Measurements from ENCODE around the gene ATP9B. TPM values are rescaled to one million over a fixed set of nuclear protein-coding genes. Genes with fewer than 3 reads are reported as not detected.

The ATP9B gene
- total RNA-seq, 1 experiment from 2014 or later: 15.6 TPM

DNA sequence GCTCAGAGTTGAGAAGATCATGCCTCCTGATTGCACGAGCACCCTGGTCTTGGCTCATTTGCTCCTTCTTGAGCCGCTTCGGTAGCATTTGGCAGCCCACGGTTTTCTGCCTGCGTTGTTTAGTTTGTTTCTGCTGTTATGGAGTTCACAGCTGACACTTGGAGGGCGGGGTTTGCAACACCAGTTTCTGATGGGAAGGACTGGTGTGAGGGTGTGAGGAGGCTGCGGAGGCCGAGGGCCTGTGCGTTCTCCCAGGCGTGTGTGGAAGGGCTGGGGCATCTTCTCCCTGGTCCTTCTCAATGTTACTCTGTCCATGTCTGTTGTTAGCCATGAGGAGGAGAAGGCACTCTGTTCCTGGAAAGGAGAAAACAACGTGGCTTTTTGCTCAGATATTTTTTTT, 349.4 kb downstream of the ATP9B start:
- no peaks in the 10 kb centered on the region for H3K27me3 ChIP-seq (ENCODE audit: low read length)
- no peak overlapping the region for H3K9ac ChIP-seq (ENCODE audit: low read length)
- H3K4me3 ChIP-seq (ENCODE audit: low read length): no peak overlapping the region
- no peak overlapping the region for H2AFZ ChIP-seq (ENCODE audit: low read length)
- ATAC-seq (no peak), DNase-seq (no peak)
- no peaks in the 10 kb centered on the region for H4K20me1 ChIP-seq (ENCODE audit: low read length)
- H3K79me2 ChIP-seq (ENCODE audit: low read length): no peaks in the 10 kb centered on the region
- CTCF ChIA-PET: no interaction called here
- H3K4me1 ChIP-seq (ENCODE audit: insufficient read depth, low read length): no peaks in the 10 kb centered on the region
- TF ChIP-seq, protein P1, sequence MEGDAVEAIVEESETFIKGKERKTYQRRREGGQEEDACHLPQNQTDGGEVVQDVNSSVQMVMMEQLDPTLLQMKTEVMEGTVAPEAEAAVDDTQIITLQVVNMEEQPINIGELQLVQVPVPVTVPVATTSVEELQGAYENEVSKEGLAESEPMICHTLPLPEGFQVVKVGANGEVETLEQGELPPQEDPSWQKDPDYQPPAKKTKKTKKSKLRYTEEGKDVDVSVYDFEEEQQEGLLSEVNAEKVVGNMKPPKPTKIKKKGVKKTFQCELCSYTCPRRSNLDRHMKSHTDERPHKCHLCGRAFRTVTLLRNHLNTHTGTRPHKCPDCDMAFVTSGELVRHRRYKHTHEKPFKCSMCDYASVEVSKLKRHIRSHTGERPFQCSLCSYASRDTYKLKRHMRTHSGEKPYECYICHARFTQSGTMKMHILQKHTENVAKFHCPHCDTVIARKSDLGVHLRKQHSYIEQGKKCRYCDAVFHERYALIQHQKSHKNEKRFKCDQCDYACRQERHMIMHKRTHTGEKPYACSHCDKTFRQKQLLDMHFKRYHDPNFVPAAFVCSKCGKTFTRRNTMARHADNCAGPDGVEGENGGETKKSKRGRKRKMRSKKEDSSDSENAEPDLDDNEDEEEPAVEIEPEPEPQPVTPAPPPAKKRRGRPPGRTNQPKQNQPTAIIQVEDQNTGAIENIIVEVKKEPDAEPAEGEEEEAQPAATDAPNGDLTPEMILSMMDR (conservative IDR thresholded peaks at IDR 0.05; ENCODE audit: low read depth, low read length): no peak
- TF ChIP-seq EZH2phosphoT487 (IDR thresholded peaks at IDR 0.05; ENCODE audit: borderline replicate concordance, low read length) (no peak), EZH2 (IDR thresholded peaks at IDR 0.05; ENCODE audit: low read length, unreplicated experiment) (no peak)
- no peaks in the 10 kb centered on the region for H3K36me3 ChIP-seq (ENCODE audit: low read depth, low read length)
- no peaks in the 10 kb centered on the region for H3K9me3 ChIP-seq (ENCODE audit: low read length)
- H3K4me2 ChIP-seq (ENCODE audit: low read length): no peak overlapping the region
- intact Hi-C loops (cut with micrococcal nuclease): no loop called here
- H3K27ac ChIP-seq (ENCODE audit: low read length): no peak overlapping the region
- no peaks in the 10 kb centered on the region for H3K9me2 ChIP-seq (replicated peaks; ENCODE audit: low read length)
- BruUV-seq (replicated peaks): no TSS peak
- H3F3A ChIP-seq (ENCODE audit: low read length, unreplicated experiment): no peaks in the 10 kb centered on the region
- POLR2A ChIA-PET (ENCODE audit: unreplicated experiment): no interaction called here

GRCh38 chr18:79420033-79420745, 351.0 kb downstream of the ATP9B start:
- Histone ChIP-seq H3K4me3 (ENCODE audit: low read length) (no peak overlapping the region), H2AFZ (ENCODE audit: low read length) (no peak overlapping the region), H3K4me1 (ENCODE audit: insufficient read depth, low read length) (no peaks in the 10 kb centered on the region), H3F3A (ENCODE audit: low read length, unreplicated experiment) (no peaks in the 10 kb centered on the region), H3K4me2 (ENCODE audit: low read length) (no peak overlapping the region), H3K9me2 (replicated peaks; ENCODE audit: low read length) (no peaks in the 10 kb centered on the region), H3K9me3 (ENCODE audit: low read length) (no peaks in the 10 kb centered on the region), H3K36me3 (ENCODE audit: low read depth, low read length) (no peaks in the 10 kb centered on the region), H4K20me1 (ENCODE audit: low read length) (no peaks in the 10 kb centered on the region), H3K79me2 (ENCODE audit: low read length) (no peaks in the 10 kb centered on the region), H3K9ac (ENCODE audit: low read length) (no peak overlapping the region), H3K27me3 (ENCODE audit: low read length) (no peaks in the 10 kb centered on the region), H3K27ac (ENCODE audit: low read length) (no peak overlapping the region)
- ChIA-PET POLR2A (ENCODE audit: unreplicated experiment) (no interaction called here), CTCF (no interaction called here)
- no TSS peak for BruUV-seq (replicated peaks)
- intact Hi-C loops (cut with micrococcal nuclease): no loop called here
- ATAC-seq: no peak
- DNase-seq: no peak
- TF ChIP-seq EZH2phosphoT487 (IDR thresholded peaks at IDR 0.05; ENCODE audit: borderline replicate concordance, low read length): no peak
- no peak for TF ChIP-seq EZH2 (IDR thresholded peaks at IDR 0.05; ENCODE audit: low read length, unreplicated experiment)
- TF ChIP-seq, protein P1 (conservative IDR thresholded peaks at IDR 0.05; ENCODE audit: low read depth, low read length): no peak

DNA sequence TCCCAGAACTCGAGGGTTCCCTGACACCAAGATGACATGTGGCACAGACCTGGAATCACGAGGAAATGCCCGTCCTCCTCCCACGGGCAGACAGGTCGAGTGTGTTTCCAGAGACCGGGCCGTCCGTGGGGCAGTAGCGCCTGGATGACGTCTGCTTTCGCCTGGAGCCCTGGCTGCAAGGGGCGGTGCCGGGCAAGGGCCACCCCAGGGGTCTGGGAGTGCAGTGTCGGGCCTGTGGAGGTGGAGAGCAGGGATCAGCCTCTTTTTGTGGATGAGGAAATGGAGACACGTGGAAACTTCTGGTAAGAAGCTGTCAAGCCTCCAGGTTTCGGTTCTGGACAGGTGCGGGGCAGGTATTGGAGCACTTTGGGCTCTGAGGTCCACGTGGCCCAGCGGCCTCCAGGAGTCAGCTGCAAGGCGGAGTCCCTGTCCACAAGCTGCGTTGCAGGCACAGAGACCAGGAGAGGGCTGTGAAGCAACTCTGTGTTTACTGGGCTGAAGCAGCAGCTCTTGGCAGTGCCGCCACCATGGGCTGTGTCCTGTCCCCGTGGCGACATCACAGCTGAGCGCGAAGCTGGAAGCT, 352.2 kb downstream of the ATP9B start:
- intact Hi-C loops (cut with micrococcal nuclease): no loop called here
- Histone ChIP-seq H3F3A (ENCODE audit: low read length, unreplicated experiment) (no peaks in the 10 kb centered on the region), H3K36me3 (ENCODE audit: low read depth, low read length) (no peaks in the 10 kb centered on the region), H3K9me3 (ENCODE audit: low read length) (no peaks in the 10 kb centered on the region), H3K4me2 (ENCODE audit: low read length) (no peak overlapping the region), H3K9me2 (replicated peaks; ENCODE audit: low read length) (no peaks in the 10 kb centered on the region), H2AFZ (ENCODE audit: low read length) (no peak overlapping the region), H3K4me3 (ENCODE audit: low read length) (no peak overlapping the region), H3K79me2 (ENCODE audit: low read length) (no peaks in the 10 kb centered on the region), H3K9ac (ENCODE audit: low read length) (no peak overlapping the region), H3K27ac (ENCODE audit: low read length) (no peak overlapping the region), H3K27me3 (ENCODE audit: low read length) (no peaks in the 10 kb centered on the region), H4K20me1 (ENCODE audit: low read length) (no peaks in the 10 kb centered on the region), H3K4me1 (ENCODE audit: insufficient read depth, low read length) (no peaks in the 10 kb centered on the region)
- TF ChIP-seq EZH2 (IDR thresholded peaks at IDR 0.05; ENCODE audit: low read length, unreplicated experiment): no peak
- TF ChIP-seq, protein P1 (conservative IDR thresholded peaks at IDR 0.05; ENCODE audit: low read depth, low read length): no peak
- no peak for TF ChIP-seq EZH2phosphoT487 (IDR thresholded peaks at IDR 0.05; ENCODE audit: borderline replicate concordance, low read length)
- DNase-seq (no peak), ATAC-seq (no peak)
- POLR2A ChIA-PET (ENCODE audit: unreplicated experiment): no interaction called here
- CTCF ChIA-PET: no interaction called here
- no TSS peak for BruUV-seq (replicated peaks)

Measured in PC-3 (cell line).